ENCODE results near the gene DRD3.

The DRD3 gene

DNA sequence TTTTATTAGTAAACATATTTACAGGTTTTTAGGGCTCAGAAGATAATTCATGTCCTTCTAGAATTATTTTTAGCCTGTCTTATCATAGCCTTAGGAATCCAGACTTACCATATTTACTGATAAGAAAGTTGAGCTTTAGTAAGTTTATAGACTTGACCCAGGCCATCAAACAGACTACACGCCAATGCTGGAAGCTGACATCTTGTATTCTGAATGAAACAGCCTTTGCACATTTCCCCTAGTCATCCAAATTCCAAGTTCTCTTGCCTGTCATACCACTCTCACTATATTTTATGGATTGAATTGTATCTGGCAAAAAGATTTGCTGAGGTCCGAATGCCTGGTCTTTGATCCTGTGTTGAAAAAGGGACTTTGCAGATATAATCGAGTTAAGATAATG lies 58.6 kb downstream of the DRD3 start:
- no peak for DNase-seq (ENCODE audit: low spot score)

DNA sequence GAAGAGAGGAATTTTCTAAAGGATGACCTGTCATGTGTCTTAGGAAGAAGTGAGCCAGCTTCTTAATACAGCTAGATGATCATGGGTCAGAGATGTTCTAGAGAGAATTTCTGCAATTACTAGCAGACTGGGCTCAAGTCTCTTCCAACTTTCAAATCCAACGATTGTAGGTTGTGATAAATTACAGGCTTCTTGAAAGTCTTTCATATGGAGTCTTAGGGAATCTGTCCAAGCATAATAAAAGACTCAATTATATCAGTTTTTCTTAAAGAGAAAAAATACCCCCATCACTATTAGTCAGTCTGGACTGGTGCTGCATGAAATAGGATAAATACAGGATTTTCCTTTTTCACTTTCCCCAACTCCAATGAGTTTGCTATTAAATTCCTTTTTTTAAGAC lies 59.1 kb downstream of the DRD3 start:
- no peak for DNase-seq (ENCODE audit: low spot score)

DNA sequence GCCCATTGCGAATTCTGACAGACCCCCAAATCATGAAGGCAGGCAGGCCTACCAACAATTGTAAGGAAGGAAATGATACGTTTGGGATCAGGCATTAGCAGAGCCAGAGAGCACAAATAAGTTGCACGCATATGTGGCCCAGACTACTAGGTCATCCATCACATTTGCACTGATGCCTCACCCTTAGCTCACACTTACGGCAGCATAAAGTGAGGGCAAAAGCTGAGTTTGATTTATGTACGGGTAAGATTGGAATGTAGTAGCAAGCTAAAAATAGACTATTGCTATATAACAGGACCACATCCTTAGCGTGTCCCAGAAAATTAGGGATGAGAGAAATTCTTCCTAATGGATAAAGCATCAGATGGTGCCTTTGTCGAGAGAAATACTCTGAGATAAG lies 63.7 kb downstream of the DRD3 start:
- DNase-seq (ENCODE audit: low spot score) = no peak

DNA sequence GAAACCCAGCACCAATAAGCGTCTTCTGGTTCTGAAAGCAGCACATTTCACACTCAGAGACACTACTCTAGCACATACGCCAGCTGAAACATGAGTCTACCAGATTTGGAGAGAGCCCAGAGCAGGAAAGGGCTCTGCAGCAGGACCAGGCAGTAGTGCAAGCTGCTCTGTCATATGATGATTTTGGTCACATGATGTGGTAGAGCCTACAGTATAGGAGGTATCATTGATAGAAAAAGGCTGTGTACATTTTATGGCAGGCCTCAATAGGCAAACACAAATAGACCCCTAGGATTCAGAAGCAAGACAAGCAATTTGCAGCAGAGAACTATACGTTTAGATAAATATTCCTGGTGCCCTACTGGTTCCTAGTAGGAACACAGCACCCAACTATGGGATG lies 64.1 kb downstream of the DRD3 start:
- no peak for DNase-seq (ENCODE audit: low spot score)

DNA sequence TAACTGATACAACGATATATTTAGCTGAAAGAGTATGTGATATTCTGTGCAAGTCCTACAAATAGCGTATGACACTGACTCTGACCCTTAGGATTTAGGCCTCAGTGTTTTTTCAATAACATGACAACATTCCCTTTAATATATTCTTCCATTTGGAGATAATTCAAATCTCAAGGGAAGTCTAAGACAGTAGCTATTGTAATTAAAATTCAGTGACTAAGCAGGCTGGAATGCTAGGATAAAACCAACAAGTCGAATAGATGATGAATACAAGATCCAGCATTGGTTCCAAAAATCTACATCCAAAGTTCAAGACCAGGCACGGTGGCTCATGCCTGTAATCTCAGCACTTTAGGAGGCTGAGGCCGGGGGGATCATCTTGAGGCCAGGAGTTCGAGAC lies 66.2 kb downstream of the DRD3 start:
- DNase-seq (ENCODE audit: low spot score) = no peak

DNA sequence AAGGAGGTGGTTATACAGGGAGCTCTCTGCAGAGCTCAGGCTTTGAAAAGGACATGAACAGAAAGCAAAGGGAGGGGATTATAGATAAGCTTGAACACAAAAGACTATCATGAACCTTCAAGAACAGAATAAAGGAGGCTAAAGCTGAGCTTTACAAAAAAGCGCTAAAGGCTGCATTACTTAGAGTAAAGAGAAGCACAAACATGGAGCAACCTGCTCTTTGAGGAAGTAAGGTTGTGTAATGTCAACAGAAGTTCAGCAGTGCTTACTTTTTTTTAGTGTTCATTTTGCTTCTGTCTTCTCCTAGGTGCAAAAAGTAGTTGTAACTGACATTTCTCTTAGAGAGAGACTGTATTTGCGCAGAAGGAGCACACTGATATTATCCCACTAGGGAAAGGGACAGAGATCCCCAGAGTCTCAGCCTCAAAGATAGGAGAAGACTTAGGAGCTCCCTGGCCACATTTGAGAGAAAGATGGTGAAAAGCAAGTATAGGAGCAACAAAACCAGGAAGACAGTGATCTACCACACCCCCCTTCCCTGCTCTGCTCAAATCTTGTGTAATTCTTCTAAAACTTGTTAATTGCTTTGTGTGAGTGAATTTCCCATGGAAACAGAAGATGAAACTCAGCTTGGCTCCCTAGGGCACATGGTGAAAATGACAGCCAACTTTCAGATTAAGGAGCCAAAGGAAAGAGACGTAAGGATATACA lies 67.6 kb downstream of the DRD3 start:
- DNase-seq (ENCODE audit: low spot score) = no peak

DNA sequence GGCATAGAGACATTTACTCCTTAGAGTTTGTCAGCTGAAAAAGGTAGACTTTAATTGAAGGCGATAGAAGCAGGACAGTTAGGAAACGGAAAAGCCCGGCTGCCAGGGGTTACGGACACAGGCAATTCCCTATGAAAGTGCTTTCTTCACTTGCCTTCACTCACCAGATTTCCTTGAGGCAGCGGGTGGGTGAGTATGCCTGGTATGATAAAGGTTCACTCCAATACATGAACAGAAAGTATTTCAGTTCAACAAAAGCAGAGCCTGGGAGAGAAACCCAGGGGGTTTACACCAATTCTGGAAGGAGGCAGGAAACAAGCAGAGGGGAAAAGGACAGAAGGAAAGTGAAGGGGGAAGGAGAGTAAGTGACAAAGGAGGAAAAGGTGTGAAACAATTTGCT lies 68.4 kb downstream of the DRD3 start:
- DNase-seq (ENCODE audit: low spot score) = no peak

DNA sequence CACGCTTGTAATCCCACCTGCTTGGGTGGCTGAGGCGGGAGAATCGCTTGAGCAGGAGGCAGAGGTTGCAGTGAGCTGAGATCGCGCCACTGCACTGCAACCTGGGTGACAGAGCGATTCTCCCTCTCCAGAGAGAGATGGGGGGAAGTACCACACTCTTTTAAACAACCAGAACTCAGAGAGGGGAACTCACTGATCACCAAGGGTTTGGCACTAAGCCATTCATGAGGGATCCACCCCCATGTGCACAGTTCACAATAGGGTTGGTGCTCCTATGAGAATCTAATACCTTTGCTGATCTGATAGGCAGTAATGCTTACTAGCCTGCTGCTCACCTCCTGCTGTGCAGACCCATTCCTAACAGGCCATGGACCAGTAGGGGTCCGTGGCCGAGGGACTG lies 70.7 kb downstream of the DRD3 start:
- DNase-seq (ENCODE audit: low spot score) = no peak

DNA sequence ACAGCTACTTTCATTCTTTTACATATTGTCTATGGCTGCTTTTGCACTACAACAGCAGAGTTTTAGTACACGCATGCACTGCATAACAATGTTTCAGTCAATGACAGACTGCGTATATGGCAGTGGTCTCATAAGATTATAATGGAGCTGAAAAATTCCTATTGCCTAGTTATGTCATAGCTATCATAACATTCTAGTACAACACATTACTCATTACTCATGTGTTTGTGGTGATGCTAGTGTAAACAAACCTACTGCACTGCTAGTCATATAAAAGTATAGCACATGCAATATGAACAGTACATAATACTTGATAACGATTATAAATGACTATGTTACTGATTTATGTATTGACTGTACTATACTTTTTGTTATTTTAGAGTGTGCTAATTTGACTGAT lies 74.4 kb downstream of the DRD3 start:
- no peak for DNase-seq (ENCODE audit: low spot score)

DNA sequence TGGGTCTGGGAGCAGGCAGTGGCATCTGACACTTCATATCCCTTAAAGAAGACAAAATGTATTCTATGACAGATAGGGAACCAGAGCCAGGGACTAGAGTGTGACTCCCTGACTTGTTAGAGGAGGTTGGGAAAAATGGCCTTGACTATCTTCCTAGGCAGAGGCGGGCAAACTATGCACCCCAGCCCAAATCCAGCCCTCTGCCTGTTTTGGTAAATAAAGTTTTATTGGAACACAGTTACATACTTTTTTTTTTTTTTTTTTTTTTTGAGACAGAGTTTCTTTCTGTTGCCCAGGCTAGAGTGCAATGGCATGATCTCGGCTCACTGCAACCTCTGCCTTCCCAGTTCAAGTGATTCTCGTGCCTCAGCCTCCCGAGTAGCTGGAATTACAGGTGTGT lies 75.0 kb downstream of the DRD3 start:
- no peak for DNase-seq (ENCODE audit: low spot score)

DNA sequence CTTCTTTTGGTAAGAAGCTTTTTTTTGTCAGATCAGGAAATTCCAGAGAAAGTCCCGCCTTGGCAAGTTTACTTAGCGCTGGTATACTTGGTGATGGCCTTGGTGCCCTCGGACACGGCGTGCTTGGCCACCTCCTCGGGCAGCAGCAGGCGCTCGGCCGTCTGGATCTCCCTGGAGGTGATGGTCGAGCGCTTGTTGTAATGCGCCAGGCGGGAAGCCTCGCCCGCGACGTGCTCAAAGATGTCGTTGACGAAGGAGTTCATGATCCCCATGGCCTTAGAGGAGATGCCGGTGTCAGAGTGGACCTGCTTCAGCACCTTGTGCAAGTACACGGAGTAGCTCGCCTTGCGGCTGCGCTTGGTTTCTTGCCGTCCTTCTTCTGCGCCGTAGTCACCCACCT lies 75.7 kb downstream of the DRD3 start:
- no peak for DNase-seq (ENCODE audit: low spot score)

DNA sequence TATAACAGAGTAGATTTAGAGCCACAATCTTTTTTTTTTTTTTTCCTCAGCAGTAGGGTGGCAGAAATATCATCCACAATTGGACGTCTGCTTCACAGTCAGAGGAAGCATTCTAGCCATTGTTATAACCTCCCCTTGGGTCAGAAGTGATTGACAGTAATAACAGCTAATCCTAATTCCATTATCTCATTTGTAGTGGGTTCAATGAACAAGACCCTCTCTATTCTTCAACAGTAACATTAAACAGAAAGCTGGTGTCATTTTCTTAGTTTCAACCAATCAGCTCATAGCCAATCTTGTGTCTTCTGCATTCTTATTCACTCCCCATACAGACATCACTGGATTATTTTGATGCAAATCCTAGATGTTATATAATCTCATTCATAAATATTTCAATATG lies 77.8 kb downstream of the DRD3 start:
- DNase-seq (ENCODE audit: low spot score) = no peak

DNA sequence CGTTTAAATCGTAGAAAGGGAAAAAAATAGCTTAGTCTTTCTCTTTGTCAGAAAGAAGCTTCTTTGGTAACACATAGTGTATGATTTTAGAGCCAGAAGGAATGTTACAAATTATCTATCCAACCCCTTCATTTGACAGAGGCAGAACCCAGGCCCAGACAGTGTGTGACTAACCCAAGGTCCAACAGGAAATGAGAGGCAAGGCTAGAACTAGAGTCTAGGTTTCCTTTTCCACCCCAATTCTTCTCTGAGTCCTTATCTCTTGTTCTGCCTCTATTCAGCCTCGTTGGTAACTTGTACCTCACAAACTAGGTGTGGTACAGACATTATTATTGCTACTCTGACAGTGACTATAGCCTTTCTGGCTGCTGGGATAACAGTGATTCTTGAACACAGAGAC lies 83.1 kb downstream of the DRD3 start:
- DNase-seq (ENCODE audit: low spot score) = no peak

DNA sequence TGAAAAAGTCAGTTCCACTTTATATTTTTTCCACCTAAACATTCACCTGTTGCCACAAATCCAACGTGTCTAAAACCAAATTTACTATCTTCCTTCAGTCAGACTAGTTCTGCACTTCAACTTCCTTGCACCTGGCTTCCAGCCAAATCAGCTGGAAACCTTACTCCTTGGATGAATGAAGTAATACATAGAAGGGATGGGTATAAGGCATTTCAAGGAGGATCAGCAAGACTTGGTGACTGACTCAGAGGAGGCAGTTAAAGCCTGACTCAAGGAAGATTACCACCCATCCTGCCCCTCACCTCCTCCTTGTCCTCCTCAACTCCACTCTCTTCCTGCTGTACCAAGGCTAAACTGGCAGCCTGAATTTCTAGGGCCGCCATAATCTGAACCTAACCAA lies 85.3 kb downstream of the DRD3 start:
- no peak for DNase-seq (ENCODE audit: low spot score)

DNA sequence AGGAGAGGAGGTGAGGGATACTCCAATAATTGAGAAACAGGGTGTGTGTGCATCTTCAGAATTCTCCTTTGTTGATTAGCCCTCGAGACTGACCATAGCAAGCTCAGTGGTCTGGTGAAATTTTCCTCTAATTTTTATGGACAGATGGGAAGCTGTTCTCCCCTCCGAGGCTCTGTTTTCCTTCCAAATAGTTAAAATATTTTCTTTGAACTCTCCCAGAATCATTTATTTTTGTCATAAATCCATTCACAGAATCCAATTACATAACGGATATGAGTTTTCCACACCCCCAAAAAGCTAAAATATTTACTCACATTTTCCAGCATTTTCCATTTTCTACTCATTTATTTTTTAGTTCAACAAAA lies 85.9 kb downstream of the DRD3 start:
- DNase-seq (ENCODE audit: low spot score) = no peak

DNA sequence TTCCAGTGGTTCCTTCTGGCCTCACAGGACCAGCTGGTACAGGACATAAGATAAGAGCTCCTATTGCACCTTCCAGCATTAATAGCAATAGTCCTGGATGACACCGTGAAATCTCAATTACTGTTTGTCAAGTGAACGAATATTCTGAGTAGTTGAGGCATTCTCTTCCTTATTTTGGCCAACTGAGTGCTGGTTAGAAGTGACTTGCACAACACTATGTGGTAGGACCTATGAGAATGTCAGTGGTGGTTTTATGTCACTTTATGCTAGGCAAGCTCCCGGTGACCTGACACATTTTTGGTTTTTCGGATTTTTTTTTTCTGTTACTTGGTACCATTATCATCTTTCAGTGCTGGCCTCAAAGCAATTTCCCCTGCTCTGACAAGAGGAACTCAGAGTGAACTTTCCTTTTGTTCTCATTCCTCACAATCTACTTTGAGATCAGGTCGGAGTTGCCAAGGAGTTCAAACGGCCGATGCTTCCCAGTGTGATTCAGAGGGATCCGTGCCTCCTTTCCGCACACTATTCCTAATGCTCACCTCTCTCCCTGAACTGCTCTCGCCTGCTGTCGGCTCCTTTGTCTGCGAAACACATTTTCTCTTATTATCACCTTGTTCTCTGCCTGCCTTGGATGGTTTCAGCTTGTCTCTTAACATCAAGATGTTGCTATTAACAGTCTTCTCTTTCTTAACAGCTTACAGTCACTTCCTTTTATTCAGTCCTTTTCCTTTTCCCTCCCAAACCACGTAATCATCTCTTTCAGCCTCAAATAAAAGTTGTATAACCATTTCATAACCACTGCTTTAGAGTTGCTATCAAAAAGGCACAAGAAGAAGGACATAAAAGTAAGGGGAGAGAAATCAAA lies 86.5 kb downstream of the DRD3 start:
- DNase-seq (ENCODE audit: low spot score) = no peak

DNA sequence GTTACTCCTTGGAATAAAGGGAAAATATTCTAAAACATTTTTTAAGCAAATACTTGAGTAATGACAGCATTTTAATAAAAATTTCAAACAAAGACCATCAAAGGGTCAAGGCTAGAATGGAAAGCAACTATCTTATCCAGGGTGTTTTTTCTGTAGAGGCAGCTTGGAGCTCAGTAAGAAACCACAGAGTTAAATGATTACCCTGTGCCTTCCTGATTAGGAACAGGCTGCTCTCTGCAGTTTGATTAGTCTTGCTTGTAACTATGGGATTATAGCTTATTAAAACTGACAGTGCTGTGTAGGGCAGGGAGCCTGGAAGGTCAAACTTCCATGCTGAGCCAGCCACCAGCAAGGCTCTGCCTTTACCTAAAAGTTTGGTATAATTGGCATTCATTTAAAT lies 89.2 kb downstream of the DRD3 start:
- DNase-seq (ENCODE audit: low spot score) = no peak

DNA sequence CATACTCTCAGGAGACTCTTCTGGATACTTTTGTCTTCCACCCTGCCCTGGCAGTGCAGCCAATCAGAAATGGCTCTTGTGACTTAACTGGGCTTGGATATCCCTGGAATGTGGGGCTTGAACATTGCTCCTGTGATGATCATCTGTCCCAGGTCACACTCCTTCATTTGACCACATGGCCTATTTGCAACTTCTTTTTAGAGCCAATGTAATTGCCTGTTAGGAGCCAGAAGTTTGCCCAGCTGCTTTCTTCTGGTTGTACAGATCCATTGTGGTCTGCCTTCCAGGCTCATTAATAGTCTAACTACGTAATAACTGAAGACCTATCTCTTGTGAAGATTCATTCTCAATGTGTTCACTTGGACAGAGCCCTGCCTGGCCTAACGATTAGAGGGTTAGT lies 92.5 kb downstream of the DRD3 start:
- no peak for DNase-seq (ENCODE audit: low spot score)

DNA sequence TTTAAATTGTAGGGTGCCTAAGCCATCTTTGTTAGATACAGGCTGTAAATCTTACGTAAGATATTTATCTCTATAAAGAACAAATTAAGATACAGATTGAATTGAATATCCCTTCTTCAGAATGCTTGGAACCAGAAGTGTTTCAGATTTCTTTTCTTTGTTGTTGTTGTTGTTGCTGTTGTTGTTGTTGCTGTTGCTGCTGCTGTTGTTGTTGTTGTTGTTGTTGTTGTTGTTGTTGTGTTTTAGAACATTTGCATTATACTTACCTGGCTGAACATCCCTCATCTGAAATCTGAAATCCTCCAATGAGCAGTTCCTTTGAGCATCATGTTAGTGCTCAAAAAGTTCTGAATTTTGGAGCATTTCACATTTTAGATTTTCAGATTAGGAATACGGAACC lies 95.7 kb downstream of the DRD3 start:
- no peak for DNase-seq (ENCODE audit: low spot score)

DNA sequence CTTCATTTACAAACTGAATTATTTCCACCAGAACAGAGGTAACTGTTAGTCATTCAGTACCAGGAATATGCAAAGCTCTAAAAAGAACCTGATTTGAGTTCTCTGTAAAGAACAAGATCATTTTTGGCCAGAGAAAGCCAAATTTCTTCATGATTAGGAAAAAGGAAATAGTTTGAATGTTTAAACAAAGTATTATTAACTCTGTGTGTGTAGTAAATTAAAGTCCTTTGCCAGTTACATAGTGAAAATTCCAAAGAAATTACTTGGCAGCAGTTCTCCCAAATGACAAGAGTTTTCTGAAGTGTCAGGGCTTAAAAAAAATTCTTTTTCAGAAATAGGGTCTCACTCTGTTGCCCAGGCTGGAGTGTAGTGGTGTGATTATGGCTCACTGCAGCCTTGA lies 97.8 kb downstream of the DRD3 start:
- no peak for DNase-seq (ENCODE audit: low spot score)

DNA sequence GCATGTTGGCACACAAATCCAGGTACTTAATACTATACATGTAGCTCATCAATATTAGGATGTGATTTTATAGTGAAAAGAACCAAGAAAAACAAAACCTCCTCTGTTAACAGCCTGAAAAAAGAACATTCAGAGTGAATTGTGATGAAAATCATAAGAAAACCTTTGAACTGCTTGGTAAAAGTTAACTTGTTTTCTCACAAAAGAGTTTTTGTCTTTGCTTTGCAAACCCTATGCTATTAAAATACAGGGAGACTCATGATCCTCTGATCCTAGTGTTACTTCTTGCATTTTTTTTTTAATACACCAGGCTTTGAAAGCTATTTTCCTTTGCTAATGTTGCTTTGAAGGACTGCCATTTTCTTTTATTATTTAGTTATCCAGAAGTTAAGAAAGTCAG lies 98.7 kb downstream of the DRD3 start:
- DNase-seq (ENCODE audit: low spot score) = no peak

DNA sequence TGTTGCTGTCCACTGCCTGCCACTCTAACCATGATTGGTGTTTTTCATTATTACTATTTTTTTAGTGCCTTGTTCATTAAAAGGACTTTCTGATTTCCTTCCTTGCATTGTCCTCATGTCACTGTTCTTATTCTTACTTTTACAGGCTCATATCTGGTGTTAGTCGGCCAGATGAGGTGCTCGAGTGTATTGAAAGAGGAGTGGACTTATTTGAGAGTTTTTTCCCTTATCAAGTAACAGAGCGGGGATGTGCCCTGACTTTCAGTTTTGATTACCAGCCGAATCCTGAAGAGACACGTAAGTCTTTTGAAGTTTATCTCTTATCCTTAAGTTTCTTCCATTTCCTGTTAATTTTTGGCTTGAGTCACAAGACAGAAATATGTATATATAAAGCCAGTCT lies 99.1 kb downstream of the DRD3 start:
- DNase-seq (ENCODE audit: low spot score) = no peak

DNA sequence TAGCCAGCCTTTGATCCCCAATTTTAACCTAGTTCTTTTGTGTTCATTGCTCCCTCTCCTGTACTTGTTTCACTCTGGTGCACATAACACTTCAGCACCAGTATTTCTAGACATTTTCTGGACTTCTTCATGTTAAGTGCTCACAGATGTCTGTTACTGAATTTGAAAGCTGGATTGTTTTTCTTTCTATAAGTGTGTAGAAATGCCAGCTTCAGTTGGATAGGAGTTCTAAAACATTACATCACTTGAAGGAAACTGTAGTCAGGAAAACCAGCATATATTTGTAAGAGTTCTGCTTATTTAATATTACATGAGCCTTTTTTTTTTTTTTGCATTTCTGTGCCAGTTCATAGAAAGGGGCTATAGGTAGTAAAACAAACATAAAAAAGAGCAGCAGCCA lies 100.7 kb downstream of the DRD3 start:
- DNase-seq (ENCODE audit: low spot score) = no peak
